IMR-90 (cell line): Measurements from ENCODE around the gene PSEN1. TPM values are rescaled to one million over a fixed set of nuclear protein-coding genes. Genes with fewer than 3 reads are reported as not detected.

ENCODE experiments used
- ATAC-seq: fragments of 200-7000 bp; cut with Tn5 transposase; 2 replicates; pipeline ENCODE4 v1.9.1; 2020; ENCODE audit warnings: low read depth, mild to moderate bottlenecking, moderate library complexity
- BruUV-seq: library from RNA; stranded (reverse); fragments of 400-500 nt; replicated peaks from 2 replicates; lab custom pipeline; 2021; lab: Mats Ljungman, UMichigan
- CTCF ChIA-PET: fragments of 300-600 bp; formaldehyde crosslinking; extraction: SDS; loops from one replicate; lab custom pipeline; 2021; ENCODE audit warnings: antibody characterized with exemption; lab: Yijun Ruan, JAX
- POLR2A ChIA-PET: fragments of 300-600 bp; sonication (Branson Sonifier 250); formaldehyde crosslinking; loops from one replicate; lab custom pipeline; 2022; ENCODE audit warnings: antibody characterized with exemption; ENCODE audit not compliant: unreplicated experiment; lab: Charles Lee
- DNase-seq: peaks from one replicate; pipeline ENCODE4 v3.0.0; 2013
- H2AFZ ChIP-seq: replicated peaks from 2 replicates; pipeline ENCODE3; 2013; ENCODE audit warnings: low read length, mild to moderate bottlenecking; ENCODE audit not compliant: poor library complexity
- H2AK5ac ChIP-seq: 2 replicates; pipeline ENCODE4 v1.6.1; 2013; ENCODE audit warnings: low read depth, low read length, inconsistent platforms
- H2AK9ac ChIP-seq: replicated peaks from 2 replicates; pipeline ENCODE3; 2013; ENCODE audit warnings: mild to moderate bottlenecking, low read depth, low read length, moderate library complexity; ENCODE audit not compliant: poor library complexity
- H2BK120ac ChIP-seq: 2 replicates; pipeline ENCODE4 v1.6.1; 2013; ENCODE audit warnings: low read depth, low read length, inconsistent platforms
- H2BK15ac ChIP-seq: 3 replicates; pipeline ENCODE4 v1.6.1; 2013; ENCODE audit warnings: low read depth, low read length, inconsistent platforms
- H2BK20ac ChIP-seq: 2 replicates; pipeline ENCODE4 v1.6.1; 2013; ENCODE audit warnings: low read depth, mild to moderate bottlenecking, inconsistent platforms, low read length, moderate library complexity
- H2BK5ac ChIP-seq: 2 replicates; pipeline ENCODE4 v1.6.1; 2013; ENCODE audit warnings: mild to moderate bottlenecking, low read depth, low read length, inconsistent platforms; ENCODE audit not compliant: poor library complexity, severe bottlenecking
- H3K14ac ChIP-seq: replicated peaks from 2 replicates; pipeline ENCODE4 v1.6.1; 2013; ENCODE audit warnings: low read depth, low read length, inconsistent platforms
- H3K18ac ChIP-seq: 2 replicates; pipeline ENCODE4 v1.6.1; 2013; ENCODE audit warnings: low read depth, low read length, control low read depth
- H3K23ac ChIP-seq: 2 replicates; pipeline ENCODE4 v1.6.1; 2013; ENCODE audit warnings: low read depth, low read length, inconsistent platforms
- H3K27ac ChIP-seq: 2 replicates; pipeline ENCODE4 v1.5.1; 2013; ENCODE audit warnings: mild to moderate bottlenecking, control low read depth, low read length; ENCODE audit not compliant: insufficient read depth
- H3K27me3 ChIP-seq: 2 replicates; pipeline ENCODE4 v1.6.1; 2013; ENCODE audit warnings: low read length; ENCODE audit not compliant: control insufficient read depth, insufficient read depth
- H3K36me3 ChIP-seq: 2 replicates; pipeline ENCODE4 v1.6.1; 2013; ENCODE audit warnings: low read length, mixed read lengths; ENCODE audit not compliant: control insufficient read depth, insufficient read depth
- H3K4ac ChIP-seq: 2 replicates; pipeline ENCODE4 v1.6.1; 2013; ENCODE audit warnings: low read depth, low read length, inconsistent platforms
- H3K4me1 ChIP-seq: 2 replicates; pipeline ENCODE4 v1.6.1; 2013; ENCODE audit warnings: low read length, mixed read lengths; ENCODE audit not compliant: control insufficient read depth, insufficient read depth
- H3K4me2 ChIP-seq: 2 replicates; pipeline ENCODE4 v1.6.1; 2013; ENCODE audit warnings: low read depth, mild to moderate bottlenecking, control low read depth, low read length, moderate library complexity
- H3K4me3 ChIP-seq: 2 replicates; pipeline ENCODE4 v1.5.1; 2013; ENCODE audit warnings: low read depth, mild to moderate bottlenecking, control low read depth, low read length, moderate library complexity; ENCODE audit not compliant: insufficient read depth
- H3K56ac ChIP-seq: 2 replicates; pipeline ENCODE4 v1.6.1; 2013; ENCODE audit warnings: low read length, inconsistent platforms; ENCODE audit not compliant: insufficient read depth; ENCODE audit errors: extremely low read depth
- H3K79me1 ChIP-seq, 2 experiments: 2 replicates each; pipeline ENCODE4 v1.6.1; 2013; ENCODE audit warnings: low read length in 2 of 2, inconsistent platforms in 1 of 2, low read depth in 1 of 2
- H3K9ac ChIP-seq: 2 replicates; pipeline ENCODE4 v1.6.1; 2013; ENCODE audit warnings: low read depth, low read length, control low read depth
- H3K9me1 ChIP-seq: 2 replicates; pipeline ENCODE4 v1.6.1; 2013; ENCODE audit warnings: low read length, inconsistent platforms; ENCODE audit not compliant: insufficient read depth
- H3K9me3 ChIP-seq: 2 replicates; pipeline ENCODE4 v1.6.1; 2013; ENCODE audit warnings: low read length; ENCODE audit not compliant: control insufficient read depth, insufficient read depth
- H4K20me1 ChIP-seq: 2 replicates; pipeline ENCODE4 v1.6.1; 2013; ENCODE audit warnings: low read length, inconsistent platforms; ENCODE audit not compliant: insufficient read depth
- H4K5ac ChIP-seq: 2 replicates; pipeline ENCODE4 v1.6.1; 2013; ENCODE audit warnings: mild to moderate bottlenecking, low read depth, low read length, control low read depth
- H4K8ac ChIP-seq, 2 experiments: 2 replicates each; pipeline ENCODE4 v1.6.1; 2013; ENCODE audit warnings: low read depth in 2 of 2, low read length in 2 of 2, control low read depth in 1 of 2, inconsistent platforms in 1 of 2
- H4K91ac ChIP-seq: 2 replicates; pipeline ENCODE4 v1.6.1; 2013; ENCODE audit warnings: low read depth, low read length, inconsistent platforms; ENCODE audit not compliant: insufficient read depth
- ELK1 ChIP-seq: fragments of 150-350 bp; IDR thresholded peaks from 2 replicates; pipeline ENCODE4 v1.6.1; 2016; ENCODE audit warnings: low read depth, mild to moderate bottlenecking, low read length, moderate library complexity, borderline replicate concordance
- NFE2L2 ChIP-seq: fragments of 150-350 bp; IDR thresholded peaks from 2 replicates; pipeline ENCODE4 v1.6.1; 2016; ENCODE audit warnings: low read depth, mild to moderate bottlenecking, low read length
- WGBS, 2 experiments: methylation state at CpG; one replicate each; pipeline versions ENCODE4 v1.1.5 to v1.1.7; 2013; ENCODE audit warnings: missing lambda C conversion rate in 2 of 2; ENCODE audit not compliant: insufficient read length in 1 of 2; ENCODE audit errors: extremely low coverage in 2 of 2; 5-methylcytosine and 5-hydroxymethylcytosine counted together
- dilution Hi-C: fragments of 300-500 bp; cut with HindIII; formaldehyde crosslinking; loops from one replicate; pipeline ENCODE4 v1.14.3; 2018; ENCODE audit warnings: low sequenced_read_pairs; ENCODE audit not compliant: unreplicated experiment
- in situ Hi-C: fragments of 300-500 bp; cut with MboI; formaldehyde crosslinking; loops from 3 replicates; pipeline ENCODE4 v1.14.3; 2019; ENCODE audit warnings: low sequenced_read_pairs, inconsistent platforms, mixed read lengths
- intact Hi-C: fragments of 100-400 bp; cut with micrococcal nuclease; formaldehyde crosslinking; loops from 2 replicates; pipeline ENCODE4 v1.10.0; 2022
- polyA plus RNA-seq, 3 experiments: library from polyadenylated mRNA; depleted of rRNA; stranded (reverse); fragments of >200 nt; gene quantifications; 2 replicates each; pipeline ENCODE4 v1.2.3, GENCODE V29; 2012; ENCODE audit warnings: low replicate concordance in 1 of 3
- total RNA-seq: library from RNA; depleted of rRNA; stranded (reverse); fragments of >200 nt; gene quantifications from 2 replicates; pipeline ENCODE4 v1.2.3, GENCODE V29; 2012

The PSEN1 gene
- total and polyA plus RNA-seq, 2 of the 4 experiments (the other 2 are of a cell fraction) = 14.8 to 62.7 TPM

GRCh38 chr14:73263606-73264005 lies 127.3 kb downstream of the PSEN1 start:
- H4K5ac ChIP-seq = no peak overlapping the region
- H3K4me1 ChIP-seq = no peaks in the 10 kb centered on the region
- H4K91ac ChIP-seq = no peak overlapping the region
- H3K9me3 ChIP-seq = no peaks in the 10 kb centered on the region
- dilution Hi-C loops (no loop called here), intact Hi-C loops (no loop called here), in situ Hi-C loops (no loop called here)
- no peak overlapping the region for H3K4me3 ChIP-seq
- no peak overlapping the region for H3K23ac ChIP-seq
- no peak for ATAC-seq
- H3K9me1 ChIP-seq = no peaks in the 10 kb centered on the region
- H2BK20ac ChIP-seq = no peak overlapping the region
- no peak overlapping the region for H3K18ac ChIP-seq
- H3K36me3 ChIP-seq = no peaks in the 10 kb centered on the region
- H3K4ac ChIP-seq = no peak overlapping the region
- H2AK9ac ChIP-seq = no peak overlapping the region
- no peak overlapping the region for H3K27ac ChIP-seq
- DNase-seq = no peak
- no peak for TF ChIP-seq NFE2L2
- TF ChIP-seq ELK1 = no peak
- H4K20me1 ChIP-seq = no peaks in the 10 kb centered on the region; the same call in 1 of the 2 replicates
- no peaks in the 10 kb centered on the region; the same call in 1 of the 2 replicates for H3K27me3 ChIP-seq
- H4K8ac ChIP-seq = no peak overlapping the region
- H3K14ac ChIP-seq = no peak overlapping the region
- no peak overlapping the region for H3K56ac ChIP-seq
- no peak overlapping the region for H2BK120ac ChIP-seq
- H2AFZ ChIP-seq = no peak overlapping the region
- no peaks in the 10 kb centered on the region for H3K79me1 ChIP-seq
- no CpG with 5 or more reads among the region's 7 CpGs for WGBS, 2 experiments
- no peak overlapping the region for H3K9ac ChIP-seq
- POLR2A ChIA-PET = no interaction called here
- H2AK5ac ChIP-seq = no peak overlapping the region; the same call in 1 of the 2 replicates
- no peak overlapping the region for H2BK15ac ChIP-seq
- no peak overlapping the region for H2BK5ac ChIP-seq
- no peak overlapping the region for H3K4me2 ChIP-seq
- BruUV-seq = no TSS peak
- CTCF ChIA-PET = interaction anchor here (0.6 kb wide), 1 partner anchor 29 kb away, joined by 3 read pairs; no protein-coding TSS in a partner anchor
